Natural killer cell (primary cell): ENCODE measurements around the gene SLC12A6. TPM values are rescaled to one million over a fixed set of nuclear protein-coding genes. Genes with fewer than 3 reads are reported as not detected.

Experiments used
- ATAC-seq, 3 donors: fragments of 150-1000 bp in 2 of 3; fragments of 200-7000 bp in 1 of 3; cut with Tn5 transposase; 1 replicate in 1 of 3; 2 replicates in 2 of 3; pipeline ENCODE4 v1.10.0; 2021; ENCODE audit warnings: mild to moderate bottlenecking in 2 of 3, moderate library complexity in 2 of 3
- DNase-seq, 2 donors: peaks; one replicate each; pipeline versions ENCODE4 v3.0.0 to v3.0.0-alpha.2; 2013 to 2021; ENCODE audit warnings: mixed read lengths in 1 of 2
- H3K27ac ChIP-seq: one replicate; pipeline ENCODE4 v1.5.1; 2013; ENCODE audit warnings: mild to moderate bottlenecking, low read length
- H3K27me3 ChIP-seq: one replicate; pipeline ENCODE4 v1.6.1; 2013; ENCODE audit warnings: low read length; ENCODE audit not compliant: control insufficient read depth, insufficient read depth
- H3K36me3 ChIP-seq: one replicate; pipeline ENCODE4 v1.6.1; 2013; ENCODE audit warnings: low read length; ENCODE audit not compliant: control insufficient read depth, insufficient read depth
- H3K4me1 ChIP-seq: one replicate; pipeline ENCODE4 v1.6.1; 2013; ENCODE audit warnings: low read length; ENCODE audit not compliant: control insufficient read depth, insufficient read depth
- H3K4me3 ChIP-seq: one replicate; pipeline ENCODE4 v1.5.1; 2013; ENCODE audit warnings: low read length
- H3K9me3 ChIP-seq: one replicate; pipeline ENCODE4 v1.6.1; 2013; ENCODE audit warnings: low read length; ENCODE audit not compliant: control insufficient read depth, insufficient read depth
- H3K27ac Mint-ChIP-seq, 2 donors: one replicate each; pipeline ENCODE4 v1.8.0; 2022; ENCODE audit warnings: mild to moderate bottlenecking in 2 of 2, mixed read lengths in 2 of 2, moderate library complexity in 1 of 2
- H3K27me3 Mint-ChIP-seq, 2 donors: one replicate each; pipeline ENCODE4 v1.8.0; 2022; ENCODE audit warnings: low read depth in 2 of 2, mixed read lengths in 2 of 2
- H3K36me3 Mint-ChIP-seq: one replicate; pipeline ENCODE4 v1.8.0; 2022; ENCODE audit warnings: mixed read lengths
- H3K4me1 Mint-ChIP-seq, 2 donors: one replicate each; pipeline ENCODE4 v1.8.0; 2022; ENCODE audit warnings: mixed read lengths in 2 of 2
- H3K4me3 Mint-ChIP-seq: one replicate; pipeline ENCODE4 v1.8.0; 2022; ENCODE audit warnings: mild to moderate bottlenecking, moderate library complexity, mixed read lengths
- H3K9me3 Mint-ChIP-seq, 2 donors: one replicate each; pipeline ENCODE4 v1.8.0; 2022; ENCODE audit warnings: mixed read lengths in 2 of 2
- CTCF ChIP-seq: fragments of 200-600 bp; IDR thresholded peaks from one replicate; pipeline ENCODE4 v1.8.0; 2022; ENCODE audit warnings: antibody characterized with exemption
- WGBS: methylation state at CpG from one replicate; pipeline ENCODE4 v1.1.7; 2013; ENCODE audit warnings: missing lambda C conversion rate; ENCODE audit not compliant: insufficient coverage; 5-methylcytosine and 5-hydroxymethylcytosine counted together
- intact Hi-C: fragments of 100-400 bp; cut with micrococcal nuclease; formaldehyde crosslinking; loops from one replicate; pipeline ENCODE4 v1.14.2; 2022
- total RNA-seq, 4 donors: library from RNA; stranded (reverse); fragments of 120-200 nt in 1 of 4; gene quantifications; one replicate each; pipeline versions ENCODE4 v1.2.3 to v1.2.4, GENCODE V29; 2013 to 2022

The SLC12A6 gene
- total RNA-seq, 3 donors from 2014 or later (not counting 1 experiment from before 2014, with no cell fraction given): 56.1 to 82.9 (median 79.5) TPM

GRCh38 chr15:34243226-34243625 lies 94.4 kb downstream of the SLC12A6 start:
- intact Hi-C loops: no loop called here

DNA sequence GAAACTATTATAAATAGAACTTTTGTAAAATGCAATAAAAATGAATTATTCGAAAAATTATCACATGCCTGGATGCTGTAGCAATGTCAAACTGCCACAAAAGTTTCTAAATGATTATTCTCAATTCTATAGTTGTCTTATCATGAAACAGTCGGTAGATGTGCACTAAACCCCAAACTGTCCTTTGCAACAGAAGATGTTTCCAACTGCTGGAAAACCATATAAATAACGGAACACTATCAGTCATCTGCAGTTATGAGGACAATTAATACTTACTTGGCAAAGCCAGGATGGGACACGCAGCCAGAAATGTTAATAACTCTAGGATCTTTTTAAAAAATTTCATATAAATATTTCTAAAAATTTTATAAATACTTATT lies 95.3 kb downstream of the SLC12A6 start:
- intact Hi-C loops: no loop called here
- no peaks in the 10 kb centered on the region for H3K4me1 Mint-ChIP-seq

More at GRCh38 chr15:34243226-34243625, 94.4 kb downstream of the SLC12A6 start:
- no peak overlapping the region for H3K27ac Mint-ChIP-seq
- Histone ChIP-seq H3K9me3 (no peaks in the 10 kb centered on the region), H3K27ac (no peak overlapping the region), H3K27me3 (no peaks in the 10 kb centered on the region), H3K36me3 (peaks cover 55% of the 10 kb centered on the region), H3K4me3 (no peak overlapping the region), H3K4me1 (no peaks in the 10 kb centered on the region)
- H3K4me1 Mint-ChIP-seq: no peaks in the 10 kb centered on the region
- H3K36me3 Mint-ChIP-seq: no peaks in the 10 kb centered on the region
- no peaks in the 10 kb centered on the region for H3K9me3 Mint-ChIP-seq
- 75% methylated on average over 2 of the region's 3 CpGs for WGBS
- H3K4me3 Mint-ChIP-seq: no peak overlapping the region
- no peak for TF ChIP-seq CTCF
- DNase-seq (no peak), ATAC-seq (no peak)
- no peaks in the 10 kb centered on the region for H3K27me3 Mint-ChIP-seq

DNA sequence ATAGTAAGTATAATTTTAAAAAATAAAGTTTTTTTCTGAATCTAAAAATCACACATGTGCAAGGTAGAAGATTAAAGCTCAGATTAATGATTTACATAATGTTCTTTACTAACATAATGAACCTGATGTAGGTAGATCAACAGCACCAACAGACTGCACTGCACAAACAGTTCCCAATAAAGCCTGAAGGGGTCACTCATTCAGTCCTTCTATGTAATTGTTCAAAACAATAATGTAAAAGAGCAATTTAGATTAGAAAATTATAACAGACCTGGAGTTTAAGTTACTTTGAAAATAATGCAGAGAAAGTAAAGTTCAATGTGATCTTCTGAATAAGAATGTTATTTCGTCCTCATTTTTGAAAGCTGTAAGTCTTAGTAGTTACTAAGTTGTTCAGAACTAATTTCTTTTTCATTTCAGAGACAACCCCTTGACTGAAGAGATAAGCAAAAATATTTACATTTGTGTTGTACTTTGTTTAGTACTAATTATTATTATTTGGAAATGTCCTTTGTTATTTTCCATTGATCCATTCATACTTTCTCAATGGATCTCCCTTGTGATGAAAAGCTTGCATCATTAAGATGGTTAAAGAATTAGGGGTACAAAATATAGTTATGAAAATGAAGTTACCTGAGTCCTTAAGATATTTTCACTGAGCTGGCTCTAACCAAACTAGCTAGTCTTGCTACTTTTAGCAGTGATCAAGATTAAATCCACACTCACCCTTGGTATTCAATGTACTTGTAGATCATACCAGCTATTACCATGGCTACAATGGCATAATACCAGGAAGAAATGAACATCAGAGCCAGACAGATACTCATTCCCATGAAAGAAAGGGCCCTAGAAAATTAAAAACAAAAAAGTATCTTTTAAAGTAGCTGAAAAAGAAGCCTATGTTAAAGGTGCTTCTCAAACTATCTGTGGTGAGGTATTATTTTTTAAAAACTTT lies 95.9 kb downstream of the SLC12A6 start:
- no CpG with 5 or more reads among the region's 1 CpG for WGBS
- no peaks in the 10 kb centered on the region for H3K36me3 Mint-ChIP-seq

More for the DNA sequence above, 95.3 kb downstream of the SLC12A6 start:
- no peaks in the 10 kb centered on the region for H3K36me3 Mint-ChIP-seq
- ATAC-seq: no peak
- Histone ChIP-seq H3K4me3 (no peak overlapping the region), H3K27me3 (no peaks in the 10 kb centered on the region), H3K36me3 (peaks cover 62% of the 10 kb centered on the region), H3K9me3 (no peaks in the 10 kb centered on the region), H3K4me1 (no peaks in the 10 kb centered on the region), H3K27ac (no peak overlapping the region)
- H3K9me3 Mint-ChIP-seq: no peaks in the 10 kb centered on the region
- no peak for DNase-seq
- 90% methylated on average over 3 of the region's 4 CpGs for WGBS
- no peak overlapping the region for H3K27ac Mint-ChIP-seq
- no peak overlapping the region for H3K4me3 Mint-ChIP-seq
- TF ChIP-seq CTCF: no peak
- no peaks in the 10 kb centered on the region for H3K27me3 Mint-ChIP-seq

More for the DNA sequence above, 95.9 kb downstream of the SLC12A6 start:
- Mint-ChIP-seq H3K27me3 (no peaks in the 10 kb centered on the region), H3K9me3 (no peaks in the 10 kb centered on the region), H3K4me3 (no peak overlapping the region), H3K4me1 (no peaks in the 10 kb centered on the region), H3K27ac (no peak overlapping the region)
- Histone ChIP-seq H3K36me3 (peaks cover 68% of the 10 kb centered on the region), H3K27ac (no peak overlapping the region), H3K9me3 (no peaks in the 10 kb centered on the region), H3K4me1 (no peaks in the 10 kb centered on the region), H3K27me3 (no peaks in the 10 kb centered on the region), H3K4me3 (no peak overlapping the region)
- DNase-seq (peak in 1 of 2 donors; percentile 76), ATAC-seq (peak; percentile 78 to 88 (median 87))
- intact Hi-C loops: loop anchor here (1.0 kb wide), 2 partner anchors 126 to 347 kb away; partner anchors contain the start of gene LPCAT4
- peak; percentile 88 for TF ChIP-seq CTCF
